Skeletal muscle tissue (tissue), 4 donors: ENCODE measurements around the gene SNX14. TPM values are rescaled to one million over a fixed set of nuclear protein-coding genes. Genes with fewer than 3 reads are reported as not detected.
"Not testable (repeated sequence)": the region's sequence is repeated elsewhere in the genome, so short reads cannot be mapped to it uniquely, and the experiment has no call there.

ENCODE experiments used
- H3K27ac ChIP-seq: one replicate; pipeline ENCODE4 v1.7.0; 2013; ENCODE audit warnings: mild to moderate bottlenecking, low read depth, low read length, inconsistent platforms
- H3K27me3 ChIP-seq, 3 donors: one replicate each; pipeline ENCODE4 v1.7.0; 2013; ENCODE audit warnings: low read length in 3 of 3; ENCODE audit not compliant: control insufficient read depth in 3 of 3, insufficient read depth in 3 of 3
- H3K36me3 ChIP-seq, 3 donors: one replicate each; pipeline ENCODE4 v1.7.0; 2013; ENCODE audit warnings: low read length in 3 of 3; ENCODE audit not compliant: control insufficient read depth in 3 of 3, insufficient read depth in 3 of 3
- H3K4me1 ChIP-seq, 3 donors: one replicate each; pipeline ENCODE4 v1.7.0; 2013; ENCODE audit warnings: low read length in 3 of 3, mild to moderate bottlenecking in 3 of 3; ENCODE audit not compliant: control insufficient read depth in 3 of 3, insufficient read depth in 3 of 3
- H3K4me3 ChIP-seq, 3 donors: one replicate each; pipeline ENCODE4 v1.7.0; 2013; ENCODE audit warnings: low read length in 3 of 3
- H3K9ac ChIP-seq, 3 donors: one replicate each; pipeline ENCODE4 v1.7.0; 2013; ENCODE audit warnings: low read length in 3 of 3, mild to moderate bottlenecking in 3 of 3, moderate library complexity in 2 of 3, low read depth in 1 of 3
- H3K9me3 ChIP-seq, 3 donors: one replicate each; pipeline ENCODE4 v1.7.0; 2013; ENCODE audit warnings: low read length in 3 of 3; ENCODE audit not compliant: control insufficient read depth in 3 of 3
- total RNA-seq: library from RNA; depleted of rRNA; stranded (reverse); fragments of >200 nt; gene quantifications from one replicate; pipeline ENCODE4 v1.2.3, GENCODE V29; 2014
- donor health status: Osteomylitis.

SNX14 gene
- total RNA-seq, 1 donor from 2014 or later = 117 TPM

GRCh38 chr6:85568411-85568810 lies 25.2 kb downstream of the SNX14 start:
- no peak overlapping the region for H3K9ac ChIP-seq
- no peaks in the 10 kb centered on the region for H3K9me3 ChIP-seq
- peaks cover 0 to 10% (median 5%) of the 10 kb centered on the region in 3 donors for H3K36me3 ChIP-seq
- no peak overlapping the region for H3K4me3 ChIP-seq
- no peaks in the 10 kb centered on the region for H3K27me3 ChIP-seq
- H3K27ac ChIP-seq = no peak overlapping the region
- no peaks in the 10 kb centered on the region for H3K4me1 ChIP-seq

GRCh38 chr6:85565736-85566135 lies 27.9 kb downstream of the SNX14 start:
- no peak overlapping the region for H3K27ac ChIP-seq
- no peaks in the 10 kb centered on the region for H3K27me3 ChIP-seq
- H3K9ac ChIP-seq = no peak overlapping the region
- H3K9me3 ChIP-seq = no peaks in the 10 kb centered on the region
- H3K4me1 ChIP-seq = no peaks in the 10 kb centered on the region
- H3K4me3 ChIP-seq = no peak overlapping the region
- peaks cover 0 to 9% (median 5%) of the 10 kb centered on the region in 3 donors for H3K36me3 ChIP-seq

GRCh38 chr6:85564223-85564622 lies 29.4 kb downstream of the SNX14 start:
- H3K4me1 ChIP-seq, H3K9ac ChIP-seq, H3K36me3 ChIP-seq, H3K27me3 ChIP-seq, H3K27ac ChIP-seq, H3K9me3 ChIP-seq, H3K4me3 ChIP-seq: not testable (repeated sequence)

- no peak overlapping the region for H3K27ac ChIP-seq
- H3K9ac ChIP-seq = no peak overlapping the region
- H3K4me3 ChIP-seq = no peak overlapping the region
- H3K27me3 ChIP-seq = no peaks in the 10 kb centered on the region
- H3K4me1 ChIP-seq = no peaks in the 10 kb centered on the region
- no peaks in the 10 kb centered on the region for H3K9me3 ChIP-seq
- H3K36me3 ChIP-seq = peaks cover 0 to 8% (median 0%) of the 10 kb centered on the region in 3 donors
These were observed 31.8 kb downstream of the SNX14 start for GRCh38 chr6:85561750-85562357.

- Histone ChIP-seq H3K36me3 (peaks cover 0 to 17% (median 5%) of the 10 kb centered on the region in 3 donors), H3K9me3 (no peaks in the 10 kb centered on the region), H3K9ac (no peak overlapping the region)
These were observed 36.5 kb downstream of the SNX14 start for GRCh38 chr6:85556992-85557668.

GRCh38 chr6:85552652-85553051 lies 41.0 kb downstream of the SNX14 start:
- Histone ChIP-seq H3K27me3 (no peaks in the 10 kb centered on the region), H3K9me3 (no peaks in the 10 kb centered on the region), H3K4me3 (no peak overlapping the region), H3K4me1 (no peaks in the 10 kb centered on the region), H3K27ac (no peak overlapping the region), H3K36me3 (peaks cover 2 to 18% (median 10%) of the 10 kb centered on the region in 3 donors), H3K9ac (no peak overlapping the region)

More at GRCh38 chr6:85556992-85557668, 36.5 kb downstream of the SNX14 start:
- no peak overlapping the region for H3K27ac ChIP-seq
- H3K27me3 ChIP-seq = no peaks in the 10 kb centered on the region
- H3K4me1 ChIP-seq = no peaks in the 10 kb centered on the region
- no peak overlapping the region for H3K4me3 ChIP-seq

- Histone ChIP-seq H3K27me3 (no peaks in the 10 kb centered on the region), H3K9ac (no peak overlapping the region), H3K4me1 (no peaks in the 10 kb centered on the region), H3K9me3 (no peaks in the 10 kb centered on the region), H3K36me3 (peaks cover 2 to 21% (median 19%) of the 10 kb centered on the region in 3 donors), H3K4me3 (no peak overlapping the region), H3K27ac (no peak overlapping the region)
These were observed 42.4 kb downstream of the SNX14 start for GRCh38 chr6:85551264-85551663.

- H3K27me3 ChIP-seq = no peaks in the 10 kb centered on the region
- no peak overlapping the region for H3K4me3 ChIP-seq
- peaks cover 8 to 27% (median 19%) of the 10 kb centered on the region in 3 donors for H3K36me3 ChIP-seq
- H3K9ac ChIP-seq = no peak overlapping the region
- no peaks in the 10 kb centered on the region for H3K9me3 ChIP-seq
- H3K27ac ChIP-seq = no peak overlapping the region
- no peaks in the 10 kb centered on the region for H3K4me1 ChIP-seq
These were observed 45.9 kb downstream of the SNX14 start for GRCh38 chr6:85547719-85548118.

GRCh38 chr6:85544776-85545175 lies 48.9 kb downstream of the SNX14 start:
- Histone ChIP-seq H3K36me3 (peaks cover 11 to 29% (median 19%) of the 10 kb centered on the region in 3 donors), H3K4me3 (no peak overlapping the region), H3K27me3 (no peaks in the 10 kb centered on the region), H3K9me3 (no peaks in the 10 kb centered on the region), H3K9ac (no peak overlapping the region), H3K27ac (no peak overlapping the region), H3K4me1 (no peaks in the 10 kb centered on the region)

GRCh38 chr6:85537055-85537494 lies 56.6 kb downstream of the SNX14 start:
- H3K9ac ChIP-seq = no peak overlapping the region
- H3K27ac ChIP-seq = no peak overlapping the region
- H3K4me3 ChIP-seq = no peak overlapping the region
- peaks cover 4 to 18% (median 9%) of the 10 kb centered on the region in 3 donors for H3K36me3 ChIP-seq
- H3K9me3 ChIP-seq = no peaks in the 10 kb centered on the region
- H3K4me1 ChIP-seq = no peaks in the 10 kb centered on the region
- H3K27me3 ChIP-seq = no peaks in the 10 kb centered on the region
